NCI-H2196 (cell line): Measurements from ENCODE around the gene SDR39U1.

Experiments
- DNase-seq: peaks from one replicate; lab custom pipeline; 2025; ENCODE audit not compliant: unreplicated experiment; lab: John Stamatoyannopoulos, UW

Gene SDR39U1

GRCh38 chr14:24430143-24430681 lies 12.4 kb downstream of the SDR39U1 start:
- DNase-seq: peak; percentile 73

- DNase-seq: peak; percentile 88
Measured at GRCh38 chr14:24429395-24430142, 13.0 kb downstream of the SDR39U1 start, which contains the start of the genes CBLN3 and KHNYN. CBLN3 (minus strand) TSS chr14:24429668; CDS start chr14:24429054, 614 bp downstream. KHNYN (plus strand) TSS chr14:24429954; CDS start chr14:24430731, 777 bp downstream.

GRCh38 chr14:24428628-24429394 lies 13.8 kb downstream of the SDR39U1 start:
- no peak for DNase-seq

GRCh38 chr14:24427537-24428508 lies 14.8 kb downstream of the SDR39U1 start:
- DNase-seq: no peak

- no peak for DNase-seq
Measured at GRCh38 chr14:24426912-24427536, 15.6 kb downstream of the SDR39U1 start.

GRCh38 chr14:24426150-24426911 lies 16.2 kb downstream of the SDR39U1 start:
- DNase-seq: no peak

GRCh38 chr14:24425704-24426103 lies 16.9 kb downstream of the SDR39U1 start:
- DNase-seq: peak; percentile 29

- no peak for DNase-seq
Measured at GRCh38 chr14:24422694-24423601, 19.6 kb downstream of the SDR39U1 start.

GRCh38 chr14:24422261-24422660 lies 20.3 kb downstream of the SDR39U1 start:
- DNase-seq: no peak

- DNase-seq: no peak
Measured at GRCh38 chr14:24418492-24418873, 24.1 kb downstream of the SDR39U1 start.

GRCh38 chr14:24417832-24418491 lies 24.6 kb downstream of the SDR39U1 start:
- DNase-seq: no peak

- no peak for DNase-seq
Measured at GRCh38 chr14:24416932-24417619, 25.5 kb downstream of the SDR39U1 start.

GRCh38 chr14:24416254-24416931 lies 26.2 kb downstream of the SDR39U1 start:
- DNase-seq: no peak

- DNase-seq: no peak
Measured at GRCh38 chr14:24415421-24416253, 26.9 kb downstream of the SDR39U1 start.

GRCh38 chr14:24414732-24415420 lies 27.7 kb downstream of the SDR39U1 start:
- no peak for DNase-seq
